ENCODE results near the gene KPNB1. TPM values are rescaled to one million over a fixed set of nuclear protein-coding genes. Genes with fewer than 3 reads are reported as not detected.

KPNB1 gene
- polyA plus RNA-seq, 1 donor (not counting 4 experiments of a cell fraction or from before 2014, with no cell fraction given) = 220 TPM

DNA sequence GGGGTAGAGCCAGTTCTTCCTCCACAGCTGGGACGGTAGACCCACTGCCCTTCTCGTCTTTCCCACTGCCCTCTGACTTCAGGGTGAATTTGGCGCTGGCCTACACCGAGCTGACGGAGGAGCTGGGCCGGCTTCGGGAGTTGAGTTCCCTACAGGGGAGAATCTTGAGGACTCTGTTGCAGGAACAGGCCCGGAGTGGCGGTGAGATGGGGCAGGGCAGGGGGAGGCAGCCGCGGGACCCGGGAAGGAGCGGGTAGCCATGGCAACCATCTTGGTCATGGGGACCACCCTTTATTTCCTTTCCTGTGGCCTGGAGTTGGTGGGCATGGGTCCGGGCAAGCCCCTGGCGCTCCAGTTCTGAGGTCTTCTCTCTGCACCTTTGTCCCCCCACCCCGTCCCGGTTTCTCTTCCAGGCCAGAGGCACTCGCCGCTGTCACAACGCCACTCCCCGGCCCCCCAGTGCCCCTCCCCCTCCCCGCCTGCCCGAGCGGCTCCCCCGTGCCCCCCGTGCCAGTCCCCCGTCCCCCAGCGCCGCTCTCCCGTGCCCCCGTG is 58.7 kb downstream of the KPNB1 start:
- no peak overlapping the region for H3K27ac ChIP-seq (ENCODE audit: control insufficient read depth, insufficient read depth, low read length)
- H3K9me3 ChIP-seq (ENCODE audit: control insufficient read depth, low read depth, low read length) = no peaks in the 10 kb centered on the region
- H3K4me3 ChIP-seq (ENCODE audit: control insufficient read depth in 2 of 3, extremely low read depth in 1 of 3, insufficient read depth in 2 of 3, low read depth in 1 of 3, low read length in 3 of 3) = no peak overlapping the region

DNA sequence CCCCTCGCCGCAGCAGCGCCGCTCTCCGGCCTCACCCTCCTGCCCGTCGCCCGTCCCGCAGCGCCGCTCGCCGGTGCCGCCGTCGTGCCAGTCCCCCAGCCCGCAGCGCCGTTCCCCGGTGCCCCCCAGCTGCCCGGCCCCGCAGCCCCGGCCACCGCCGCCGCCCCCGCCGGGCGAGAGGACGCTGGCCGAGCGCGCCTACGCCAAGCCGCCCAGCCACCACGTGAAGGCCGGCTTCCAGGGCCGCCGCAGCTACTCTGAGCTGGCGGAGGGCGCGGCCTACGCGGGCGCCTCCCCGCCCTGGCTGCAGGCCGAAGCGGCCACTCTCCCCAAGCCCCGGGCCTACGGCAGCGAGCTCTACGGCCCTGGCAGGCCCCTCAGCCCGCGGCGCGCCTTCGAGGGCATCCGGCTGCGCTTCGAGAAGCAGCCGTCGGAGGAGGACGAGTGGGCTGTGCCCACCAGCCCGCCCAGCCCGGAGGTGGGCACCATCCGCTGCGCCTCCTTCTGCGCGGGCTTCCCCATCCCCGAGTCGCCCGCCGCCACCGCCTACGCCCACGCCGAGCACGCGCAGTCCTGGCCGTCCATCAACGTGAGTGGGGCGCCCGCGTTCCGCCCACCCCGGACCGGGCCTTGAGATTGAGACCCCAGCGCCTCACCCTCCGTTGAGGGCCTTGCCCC is 59.3 kb downstream of the KPNB1 start:
- DNase-seq (ENCODE audit: low read depth, low spot score) (no peak), FAIRE-seq (no peak)
- no peak for TF ChIP-seq EZH2 (IDR thresholded peaks at IDR 0.05; ENCODE audit: low read length)
- TF ChIP-seq, protein P1, sequence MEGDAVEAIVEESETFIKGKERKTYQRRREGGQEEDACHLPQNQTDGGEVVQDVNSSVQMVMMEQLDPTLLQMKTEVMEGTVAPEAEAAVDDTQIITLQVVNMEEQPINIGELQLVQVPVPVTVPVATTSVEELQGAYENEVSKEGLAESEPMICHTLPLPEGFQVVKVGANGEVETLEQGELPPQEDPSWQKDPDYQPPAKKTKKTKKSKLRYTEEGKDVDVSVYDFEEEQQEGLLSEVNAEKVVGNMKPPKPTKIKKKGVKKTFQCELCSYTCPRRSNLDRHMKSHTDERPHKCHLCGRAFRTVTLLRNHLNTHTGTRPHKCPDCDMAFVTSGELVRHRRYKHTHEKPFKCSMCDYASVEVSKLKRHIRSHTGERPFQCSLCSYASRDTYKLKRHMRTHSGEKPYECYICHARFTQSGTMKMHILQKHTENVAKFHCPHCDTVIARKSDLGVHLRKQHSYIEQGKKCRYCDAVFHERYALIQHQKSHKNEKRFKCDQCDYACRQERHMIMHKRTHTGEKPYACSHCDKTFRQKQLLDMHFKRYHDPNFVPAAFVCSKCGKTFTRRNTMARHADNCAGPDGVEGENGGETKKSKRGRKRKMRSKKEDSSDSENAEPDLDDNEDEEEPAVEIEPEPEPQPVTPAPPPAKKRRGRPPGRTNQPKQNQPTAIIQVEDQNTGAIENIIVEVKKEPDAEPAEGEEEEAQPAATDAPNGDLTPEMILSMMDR (optimal IDR thresholded peaks at IDR 0.05 in 1 of 3, IDR thresholded peaks at IDR 0.05 in 1 of 3, conservative IDR thresholded peaks at IDR 0.05 in 1 of 3; ENCODE audit: extremely low read depth in 1 of 3, insufficient read depth in 2 of 3, low read length in 3 of 3) = no peak

More for the DNA sequence above, 58.7 kb downstream of the KPNB1 start:
- Histone ChIP-seq H3K4me2 (ENCODE audit: control insufficient read depth, extremely low read depth, insufficient read depth, low read depth, low read length) (no peak overlapping the region), H3K27me3 (ENCODE audit: control insufficient read depth, extremely low read depth, insufficient read depth, low read length) (peaks cover 14% of the 10 kb centered on the region), H3K9ac (ENCODE audit: control insufficient read depth, extremely low read depth, insufficient read depth, low read length) (no peak overlapping the region), H3K36me3 (ENCODE audit: control insufficient read depth in 2 of 2, extremely low read depth in 1 of 2, insufficient read depth in 2 of 2, low read length in 2 of 2) (peaks cover 0 to 3% of the 10 kb centered on the region in 2 experiments), H4K20me1 (ENCODE audit: control insufficient read depth, extremely low read depth, insufficient read depth, low read length) (peaks cover 3% of the 10 kb centered on the region), H2AFZ (ENCODE audit: control insufficient read depth, low read length) (no peak overlapping the region), H3K9me1 (ENCODE audit: control insufficient read depth, extremely low read depth, insufficient read depth, low read length) (no peaks in the 10 kb centered on the region), H3K79me2 (ENCODE audit: control insufficient read depth, insufficient read depth, low read length) (no peaks in the 10 kb centered on the region), H3K4me1 (ENCODE audit: control insufficient read depth, extremely low read depth, insufficient read depth, low read length) (no peaks in the 10 kb centered on the region)
- FAIRE-seq (no peak), DNase-seq (ENCODE audit: low read depth, low spot score) (no peak)
- no peak for TF ChIP-seq EZH2 (IDR thresholded peaks at IDR 0.05; ENCODE audit: low read length)
- dilution Hi-C loops (cut with MboI; ENCODE audit: extremely low pct_ligation_motif_present, low sequenced_read_pairs) = no loop called here

More for the DNA sequence above, 59.3 kb downstream of the KPNB1 start:
- no peak overlapping the region for H3K27ac ChIP-seq (ENCODE audit: control insufficient read depth, insufficient read depth, low read length)
- H3K9ac ChIP-seq (ENCODE audit: control insufficient read depth, extremely low read depth, insufficient read depth, low read length) = no peak overlapping the region
- no peak overlapping the region for H3K4me3 ChIP-seq (ENCODE audit: control insufficient read depth in 2 of 3, extremely low read depth in 1 of 3, insufficient read depth in 2 of 3, low read depth in 1 of 3, low read length in 3 of 3)
- H3K27me3 ChIP-seq (ENCODE audit: control insufficient read depth, extremely low read depth, insufficient read depth, low read length) = peaks cover 20% of the 10 kb centered on the region
- no peaks in the 10 kb centered on the region for H3K4me1 ChIP-seq (ENCODE audit: control insufficient read depth, extremely low read depth, insufficient read depth, low read length)
- dilution Hi-C loops (cut with MboI; ENCODE audit: extremely low pct_ligation_motif_present, low sequenced_read_pairs) = no loop called here
- no peaks in the 10 kb centered on the region for H3K79me2 ChIP-seq (ENCODE audit: control insufficient read depth, insufficient read depth, low read length)
- H3K4me2 ChIP-seq (ENCODE audit: control insufficient read depth, extremely low read depth, insufficient read depth, low read depth, low read length) = no peak overlapping the region
- H2AFZ ChIP-seq (ENCODE audit: control insufficient read depth, low read length) = no peak overlapping the region
- H3K36me3 ChIP-seq (ENCODE audit: control insufficient read depth in 2 of 2, extremely low read depth in 1 of 2, insufficient read depth in 2 of 2, low read length in 2 of 2) = peaks cover 0 to 1% of the 10 kb centered on the region in 2 experiments
- H3K9me3 ChIP-seq (ENCODE audit: control insufficient read depth, low read depth, low read length) = no peaks in the 10 kb centered on the region
- no peaks in the 10 kb centered on the region for H3K9me1 ChIP-seq (ENCODE audit: control insufficient read depth, extremely low read depth, insufficient read depth, low read length)
- H4K20me1 ChIP-seq (ENCODE audit: control insufficient read depth, extremely low read depth, insufficient read depth, low read length) = peaks cover 3% of the 10 kb centered on the region

Data from keratinocyte (primary cell).